NCI-H526 (cell line): Measurements from ENCODE around the gene LRRC56.

Experiments
- DNase-seq, 2 experiments: peaks; one replicate each; lab custom pipeline; 2025; lab: John Stamatoyannopoulos, UW

Gene LRRC56

DNA sequence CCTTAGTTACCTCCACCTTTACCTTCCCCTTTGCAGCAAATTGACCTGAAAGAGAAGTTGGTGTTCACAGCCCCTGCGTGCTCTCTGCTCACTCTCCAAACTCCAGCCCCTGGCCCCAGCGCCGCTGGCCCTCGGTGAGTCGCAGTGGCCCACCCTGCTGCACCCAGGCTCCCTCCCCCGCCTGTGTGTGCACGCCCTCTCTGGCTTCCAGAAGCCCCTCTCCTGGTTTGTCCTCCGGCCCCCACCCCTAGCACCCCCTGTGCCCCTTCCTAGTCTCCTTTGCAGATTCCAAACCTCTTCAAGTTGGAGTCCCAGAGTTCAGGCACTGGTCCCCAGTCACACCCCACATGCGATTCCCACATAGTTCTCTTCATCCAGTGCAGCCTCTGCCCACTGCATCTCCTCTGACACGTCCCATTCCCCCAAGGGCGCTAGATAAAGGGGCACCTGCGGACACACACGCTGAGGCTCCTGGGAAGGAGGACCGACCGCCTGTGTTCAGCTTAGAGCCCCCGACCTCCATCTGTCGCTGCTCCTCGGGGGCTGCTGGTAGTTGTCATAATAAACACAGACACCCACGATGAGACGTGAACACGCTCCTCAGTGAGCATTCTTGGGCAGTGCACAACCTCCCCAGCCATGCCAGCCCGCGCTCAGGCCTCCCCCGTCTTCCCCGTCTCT is 37.4 kb downstream of the LRRC56 start:
- peak in 1 of 2 experiments; percentile 63 for DNase-seq

DNA sequence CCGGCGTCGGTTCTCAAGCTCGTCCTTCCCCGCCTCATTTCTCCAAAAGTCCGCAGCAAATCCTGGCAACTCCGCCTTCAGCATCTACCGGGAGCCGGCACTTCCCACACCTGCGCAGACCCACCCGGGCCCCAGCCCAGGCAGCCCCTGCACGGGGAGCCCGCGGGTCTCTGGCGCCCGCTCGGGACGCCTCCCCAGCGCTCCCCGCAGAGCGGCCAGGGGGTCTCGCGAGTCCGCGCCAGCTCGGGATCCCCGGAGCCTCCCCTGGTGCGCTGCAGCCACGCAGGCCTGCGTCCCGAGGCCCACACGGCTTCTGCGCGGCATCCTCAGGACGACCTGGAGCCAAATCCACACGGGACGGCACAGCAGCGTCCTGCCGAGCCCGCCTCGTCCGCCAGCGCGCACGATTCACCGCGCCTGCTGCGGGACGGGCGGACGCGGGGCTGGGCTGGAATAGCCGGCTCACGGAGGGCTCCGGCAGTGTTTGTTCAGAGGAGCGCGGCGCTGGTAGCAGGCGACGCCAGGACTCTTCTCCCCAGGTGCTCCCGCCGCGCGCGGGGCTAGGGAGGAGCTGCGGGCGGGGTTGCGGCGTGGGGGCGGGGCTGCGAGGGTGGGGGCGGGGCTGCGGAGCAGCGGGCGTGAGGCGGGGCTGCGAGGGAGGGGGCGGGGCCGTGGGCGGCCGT is 38.1 kb downstream of the LRRC56 start:
- peak; percentile 66 to 96 for DNase-seq

DNA sequence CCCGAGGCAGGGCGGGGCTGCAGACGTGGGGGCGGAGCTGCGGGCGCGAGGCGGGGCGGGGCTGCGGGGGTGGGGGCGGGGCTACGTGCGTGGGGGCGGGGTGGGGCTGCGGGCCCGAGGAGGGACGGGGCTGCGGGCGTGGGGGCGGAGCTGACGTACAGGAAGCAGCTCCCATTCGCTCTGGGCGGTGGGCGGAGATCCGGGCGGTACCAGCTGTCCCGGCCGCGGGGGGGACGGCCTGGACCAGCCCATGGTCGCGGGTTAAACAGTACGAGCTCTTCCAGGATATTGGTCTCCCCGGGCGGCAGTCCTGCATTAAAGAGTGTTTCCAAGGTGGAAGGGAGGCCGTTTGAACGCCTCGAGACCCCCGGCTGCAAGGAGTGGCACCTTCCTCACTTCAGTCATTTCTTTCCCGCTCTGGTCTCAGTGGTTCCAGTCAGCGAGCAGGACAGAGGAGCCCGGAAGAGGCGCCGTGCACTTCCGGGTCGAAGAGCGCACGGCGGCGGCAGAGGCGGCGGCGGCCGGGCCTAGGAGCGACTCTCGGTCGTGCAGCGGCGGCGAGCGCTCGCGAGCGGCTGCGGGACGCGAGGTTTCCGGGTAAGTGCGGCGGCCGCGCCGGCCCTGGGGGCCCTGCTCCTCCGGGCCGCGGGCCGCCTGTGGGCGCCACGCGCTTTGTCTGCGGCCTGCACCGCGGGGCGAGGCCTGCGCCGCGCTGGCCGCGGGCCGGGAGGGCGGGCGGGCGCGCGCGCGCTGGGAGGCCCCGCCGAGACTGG is 38.9 kb downstream of the LRRC56 start, which contains the start of gene PHRF1:
TSS of gene PHRF1 (plus strand) at position 475 of the 773 bp plus-strand sequence. CDS start 5,043 bp downstream, outside the sequence.
- DNase-seq, result peak; percentile 90 to 97

DNA sequence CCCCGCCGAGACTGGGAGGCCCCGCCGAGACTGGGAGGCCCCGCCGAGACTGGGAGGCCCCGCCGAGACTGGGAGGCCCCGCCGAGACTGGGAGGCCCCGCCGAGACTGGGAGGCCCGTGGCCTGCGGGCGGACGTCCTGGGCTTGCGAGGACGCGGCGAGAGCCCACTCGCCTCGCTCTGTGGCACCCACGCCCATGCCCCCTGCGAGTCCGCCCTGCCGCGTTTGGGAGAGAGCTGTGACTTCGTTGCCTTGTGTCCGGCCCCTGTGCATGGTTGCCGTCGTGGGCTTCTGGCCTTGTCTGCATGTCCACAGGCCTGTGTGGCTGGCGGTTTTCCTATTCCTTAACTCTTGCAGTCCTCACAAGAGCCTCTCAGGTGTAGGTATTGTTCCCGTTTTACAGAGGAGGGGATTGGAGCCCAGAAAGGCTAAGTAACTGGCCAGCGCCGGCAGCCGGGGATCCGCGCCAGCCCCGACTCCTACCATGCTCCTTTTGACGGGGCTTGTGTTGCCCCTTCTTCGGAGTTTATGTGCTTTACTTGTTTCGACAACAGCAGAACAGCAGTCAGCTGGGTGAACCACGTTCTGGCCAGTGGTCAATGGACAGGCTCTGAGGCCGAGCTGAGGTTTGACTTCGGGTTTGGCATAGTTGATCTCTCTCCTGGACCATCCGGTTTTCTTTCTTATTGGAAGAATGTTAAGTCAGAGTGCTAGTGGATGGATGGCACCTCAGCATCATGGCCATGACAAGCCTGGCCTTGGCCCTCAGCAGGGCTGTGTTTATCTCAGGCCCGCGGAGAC is 39.7 kb downstream of the LRRC56 start:
- DNase-seq, result no peak

DNA sequence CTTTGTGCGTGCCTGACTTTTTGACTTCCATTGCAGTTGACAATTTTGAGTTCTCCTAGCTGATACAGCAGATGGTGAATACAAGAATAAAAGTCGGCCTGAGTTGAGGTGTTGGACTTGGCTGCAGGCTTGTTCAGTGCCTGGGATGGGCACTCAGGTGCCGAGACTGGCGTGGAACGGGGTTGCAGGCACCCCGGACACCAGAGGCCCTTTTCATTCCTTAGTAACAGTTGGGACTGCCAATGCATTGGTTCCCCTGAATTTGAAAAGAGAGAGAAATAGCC is 40.2 kb downstream of the LRRC56 start:
- no peak for DNase-seq

DNA sequence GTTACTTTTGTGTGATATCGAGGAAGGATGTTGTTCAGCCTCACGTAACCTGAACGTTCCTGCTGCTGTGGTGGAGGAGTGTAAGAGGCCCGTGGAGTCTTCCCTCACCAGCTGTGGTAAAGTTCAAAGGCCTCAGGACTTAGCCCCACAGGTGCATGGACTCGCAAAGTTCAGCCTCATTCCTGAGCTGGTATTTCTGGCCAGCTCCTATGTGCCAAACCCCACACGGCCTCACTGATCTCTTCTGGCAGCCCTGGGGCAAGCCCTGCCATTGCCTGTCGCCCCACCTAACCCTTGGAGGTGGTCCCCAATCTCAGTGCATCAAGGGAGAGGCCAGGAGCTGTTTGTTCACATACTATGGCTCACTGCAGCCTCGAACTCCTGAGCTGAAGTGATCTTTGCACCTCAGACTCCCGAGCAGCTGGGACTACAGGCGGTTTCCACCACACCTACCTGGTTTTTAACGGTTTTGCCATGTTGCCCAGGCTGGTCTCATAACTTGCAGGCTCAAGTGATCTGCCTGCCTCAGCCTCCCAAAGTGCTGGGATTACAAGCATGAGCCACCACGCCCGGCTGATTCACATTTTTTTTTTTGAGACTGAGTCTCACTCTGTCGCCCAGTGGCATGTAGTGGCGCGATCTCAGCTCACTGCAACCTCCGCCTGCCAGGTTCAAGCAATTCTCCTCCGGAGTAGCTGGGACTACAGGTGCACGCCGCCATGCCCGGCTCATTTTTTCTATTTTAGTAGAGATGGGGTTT is 41.1 kb downstream of the LRRC56 start:
- no peak for DNase-seq

DNA sequence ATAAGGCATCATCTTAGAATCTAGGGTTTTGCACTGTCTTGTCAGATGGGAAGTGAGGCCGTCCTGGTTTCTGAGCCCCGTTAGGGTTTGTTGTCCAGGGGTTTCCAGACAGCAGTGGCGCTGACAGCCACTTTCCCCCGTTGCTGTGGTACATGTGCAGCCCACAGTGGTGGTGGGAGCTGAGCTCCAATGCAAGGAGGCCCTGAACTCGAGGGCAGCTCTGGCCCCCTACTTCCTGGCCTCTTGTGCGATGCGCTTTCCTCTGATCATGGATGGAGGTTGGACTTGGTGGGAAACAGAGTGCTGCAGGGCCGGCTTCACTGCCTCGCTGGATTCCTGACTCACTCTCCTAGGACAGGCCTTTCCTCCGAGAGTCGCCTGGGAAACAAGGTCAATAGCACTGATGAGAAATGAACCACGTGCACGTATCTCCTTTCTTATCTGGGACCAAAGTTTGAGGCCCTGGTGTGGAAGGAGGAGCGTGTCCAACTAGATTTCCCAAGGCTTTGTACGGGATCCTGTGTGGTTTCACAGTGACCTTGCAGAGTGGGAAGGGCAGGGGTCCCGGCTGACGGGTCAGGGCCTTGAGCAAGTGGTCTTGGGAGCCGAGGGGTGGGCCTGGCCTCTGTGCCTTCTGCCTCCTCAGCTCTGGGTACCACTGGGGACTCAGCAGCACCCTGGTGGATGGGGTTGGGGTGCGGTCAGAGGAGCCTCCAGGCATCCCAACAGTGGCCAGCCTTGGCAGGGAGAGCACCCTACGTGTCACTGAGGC is 42.7 kb downstream of the LRRC56 start:
- DNase-seq, result no peak

DNA sequence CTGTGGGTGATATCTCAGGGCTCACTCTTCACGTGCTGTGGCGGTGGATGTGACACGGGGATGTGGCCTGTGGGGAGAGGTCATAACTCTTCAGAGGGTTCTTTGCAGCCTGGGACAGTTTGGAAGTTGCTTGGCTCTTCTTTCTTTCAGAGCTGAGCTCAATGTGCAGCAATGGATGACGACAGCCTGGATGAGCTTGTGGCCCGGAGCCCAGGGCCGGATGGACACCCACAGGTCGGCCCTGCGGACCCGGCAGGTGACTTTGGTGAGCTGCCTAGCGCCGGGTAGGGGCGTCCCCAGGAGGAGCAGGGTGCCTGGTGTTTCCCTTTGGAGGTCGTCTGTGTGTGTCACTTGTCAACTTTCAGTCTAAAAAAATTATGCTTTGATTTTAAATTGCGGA is 44.0 kb downstream of the LRRC56 start:
- no peak for DNase-seq

DNA sequence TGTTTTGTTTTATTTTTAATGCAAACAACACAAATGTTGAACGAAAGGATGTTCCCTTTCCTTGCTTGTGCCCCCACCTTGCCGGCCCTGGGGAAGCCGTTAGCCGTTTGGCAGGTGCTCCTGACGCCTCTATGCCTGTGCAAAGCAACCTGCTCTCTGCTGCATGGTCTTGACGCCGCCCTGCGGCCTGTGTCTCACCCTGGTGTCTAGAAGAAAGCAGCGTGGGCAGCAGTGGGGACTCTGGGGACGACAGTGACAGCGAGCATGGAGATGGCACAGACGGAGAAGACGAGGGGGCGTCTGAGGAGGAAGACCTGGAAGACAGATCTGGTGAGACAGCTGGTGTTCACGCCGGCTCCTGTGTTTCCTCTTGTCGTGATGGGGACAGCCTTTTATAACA is 44.4 kb downstream of the LRRC56 start:
- no peak for DNase-seq

DNA sequence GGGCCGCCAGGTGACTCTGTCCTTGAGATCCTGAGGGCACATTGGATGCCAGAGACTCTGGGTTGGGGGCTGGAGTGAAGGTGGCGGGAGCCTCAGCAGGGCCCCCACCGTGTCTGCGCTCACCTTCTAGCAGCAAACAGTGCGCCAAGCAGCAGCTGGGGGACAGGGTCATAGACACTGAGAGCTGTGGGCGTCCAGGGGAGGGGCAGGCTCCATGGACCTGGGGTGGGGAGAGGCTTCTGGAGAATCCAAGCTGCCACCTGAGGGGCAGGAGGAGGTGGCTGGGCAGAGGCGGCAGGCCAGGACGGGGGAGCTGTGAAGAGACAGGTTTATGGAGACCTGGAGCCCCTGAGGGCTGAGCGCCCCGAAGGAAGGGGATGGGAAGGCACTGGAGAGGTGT is 47.0 kb downstream of the LRRC56 start:
- no peak for DNase-seq

DNA sequence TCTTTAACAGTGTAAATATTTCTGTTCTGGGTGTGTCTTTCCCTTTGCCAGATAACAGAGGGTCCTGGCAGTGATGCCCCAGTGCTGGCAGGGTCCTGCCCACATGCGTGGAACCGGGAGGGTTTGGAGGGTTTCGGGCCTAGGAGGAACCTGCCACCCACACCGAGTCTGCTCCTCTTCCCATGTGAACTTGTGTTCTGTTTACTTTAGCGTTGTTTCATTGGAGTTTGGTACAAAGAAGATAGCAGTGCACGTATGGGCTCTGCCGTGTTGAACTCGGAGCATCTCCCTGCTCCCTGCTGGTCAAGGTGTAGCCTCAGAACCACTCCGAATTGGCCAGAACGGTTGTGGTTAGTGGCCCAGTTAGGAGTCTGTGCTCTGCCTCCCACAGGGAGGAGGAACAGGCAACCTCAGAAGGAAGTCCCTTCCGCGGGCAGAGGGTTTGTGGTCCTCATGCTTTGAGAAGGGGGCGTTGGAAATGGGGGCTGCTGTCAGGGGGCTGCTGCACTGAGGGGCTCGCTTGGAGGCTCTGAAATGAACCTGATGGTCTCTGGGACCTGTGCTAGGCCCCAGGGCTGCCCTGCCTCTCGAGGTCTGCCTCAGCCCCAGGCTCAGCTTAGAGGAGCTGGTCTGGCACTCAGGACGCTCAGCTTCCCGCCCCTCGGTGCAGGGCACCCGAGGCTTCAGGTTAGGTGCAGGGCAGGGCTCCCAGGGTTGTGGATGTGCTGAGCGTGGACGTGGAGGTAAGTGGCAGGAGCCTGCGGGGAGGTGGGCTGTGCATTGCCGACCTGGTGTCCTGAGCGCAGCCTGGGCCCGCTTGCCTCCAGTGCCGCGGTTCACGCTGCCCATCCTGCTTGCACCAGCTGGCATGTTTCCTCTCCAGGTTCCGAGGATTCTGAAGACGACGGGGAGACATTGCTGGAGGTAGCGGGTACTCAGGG is 49.3 kb downstream of the LRRC56 start:
- no peak for DNase-seq

DNA sequence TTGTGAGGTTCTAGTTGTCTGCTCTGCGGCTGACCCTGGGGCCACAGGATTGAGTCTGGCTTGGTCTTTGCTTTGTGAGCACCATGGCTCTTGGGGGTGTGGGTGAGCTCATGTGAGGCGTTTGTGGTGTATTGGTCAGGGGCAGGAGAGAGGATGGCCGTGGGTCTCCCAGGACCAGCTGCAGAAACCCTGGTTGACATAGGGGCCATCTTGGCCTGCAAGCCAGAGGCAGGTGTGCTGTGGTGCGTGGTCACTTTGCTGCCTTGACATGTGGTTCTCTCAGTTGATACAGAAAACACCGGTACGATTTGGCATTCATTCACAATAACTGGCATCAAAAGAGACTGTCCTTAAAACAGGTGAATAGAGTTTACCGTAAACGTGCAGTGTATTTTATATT is 50.2 kb downstream of the LRRC56 start:
- no peak for DNase-seq

DNA sequence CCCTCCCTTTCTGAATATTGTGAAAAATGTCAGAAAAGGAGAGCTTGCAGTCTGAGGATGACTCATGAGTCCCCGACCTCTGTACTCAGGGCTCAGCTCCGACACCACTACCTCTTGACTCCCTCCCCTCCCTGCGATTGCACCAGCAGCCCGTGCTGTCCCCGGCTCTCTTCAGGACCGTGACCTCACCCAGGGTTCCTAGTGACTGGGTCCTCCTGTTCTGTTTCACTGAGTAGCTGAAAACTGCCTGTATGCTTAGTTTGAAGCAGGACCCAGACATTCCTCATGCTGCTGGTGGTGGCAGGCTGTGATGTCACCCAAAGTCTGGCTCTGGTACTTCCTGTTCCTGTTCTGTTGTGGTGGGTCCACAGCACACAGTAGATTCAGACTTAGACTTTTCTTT is 50.7 kb downstream of the LRRC56 start:
- no peak for DNase-seq

DNA sequence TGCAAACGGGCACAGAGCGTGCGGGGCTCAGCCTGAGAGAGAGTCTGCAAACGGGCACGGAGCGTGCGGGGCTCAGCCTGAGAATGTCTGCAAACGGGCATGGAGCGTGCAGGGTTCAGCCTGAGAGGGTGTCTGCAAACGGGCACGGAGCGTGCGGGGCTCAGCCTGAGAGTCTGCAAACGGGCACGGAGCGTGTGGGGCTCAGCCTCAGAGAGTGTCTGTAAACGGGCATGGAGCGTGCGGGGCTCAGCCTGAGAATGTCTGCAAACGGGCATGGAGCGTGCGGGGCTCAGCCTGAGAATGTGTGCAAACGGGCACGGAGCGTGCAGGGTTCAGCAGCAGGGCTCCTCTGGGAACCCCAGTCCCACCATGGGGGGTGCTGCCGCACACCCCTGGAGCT is 52.5 kb downstream of the LRRC56 start:
- no peak for DNase-seq

DNA sequence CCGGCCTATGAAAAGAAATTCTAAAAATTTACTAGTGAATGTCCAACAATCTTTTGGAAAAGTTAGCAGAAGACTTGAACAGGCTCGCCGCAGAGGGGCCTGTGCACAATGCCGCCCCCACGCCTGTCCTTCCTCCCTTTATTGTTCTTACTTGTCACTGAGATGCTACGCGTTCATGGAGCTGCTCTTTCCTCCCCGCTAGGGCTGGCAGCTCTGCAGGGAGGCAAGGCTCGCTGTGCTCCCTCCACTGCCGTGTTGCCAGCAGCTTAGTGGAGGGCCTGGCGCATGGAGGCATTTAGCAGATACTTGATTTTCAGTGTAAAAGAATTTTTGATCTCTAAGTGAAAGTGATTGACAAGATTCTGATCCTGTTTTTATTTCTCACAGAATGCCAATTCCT is 53.7 kb downstream of the LRRC56 start:
- no peak for DNase-seq

DNA sequence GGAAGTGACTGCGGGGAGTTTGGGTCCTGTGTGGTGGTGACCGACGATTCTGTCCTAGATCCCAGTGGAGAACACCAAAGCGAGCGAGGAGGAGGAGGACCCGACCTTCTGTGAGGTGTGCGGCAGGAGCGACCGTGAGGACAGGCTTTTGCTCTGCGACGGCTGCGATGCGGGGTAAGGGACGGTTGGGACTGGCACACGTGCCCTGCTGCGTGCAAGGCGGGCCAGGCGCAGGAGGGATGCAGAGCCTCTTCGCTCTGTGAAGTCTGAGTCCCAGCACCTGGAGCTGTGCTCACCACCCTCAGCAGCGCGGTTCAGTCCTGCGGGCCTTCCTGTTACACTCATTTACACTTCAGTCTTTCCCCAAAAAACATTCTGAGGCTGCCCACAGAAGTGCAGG is 55.2 kb downstream of the LRRC56 start:
- DNase-seq, result no peak

DNA sequence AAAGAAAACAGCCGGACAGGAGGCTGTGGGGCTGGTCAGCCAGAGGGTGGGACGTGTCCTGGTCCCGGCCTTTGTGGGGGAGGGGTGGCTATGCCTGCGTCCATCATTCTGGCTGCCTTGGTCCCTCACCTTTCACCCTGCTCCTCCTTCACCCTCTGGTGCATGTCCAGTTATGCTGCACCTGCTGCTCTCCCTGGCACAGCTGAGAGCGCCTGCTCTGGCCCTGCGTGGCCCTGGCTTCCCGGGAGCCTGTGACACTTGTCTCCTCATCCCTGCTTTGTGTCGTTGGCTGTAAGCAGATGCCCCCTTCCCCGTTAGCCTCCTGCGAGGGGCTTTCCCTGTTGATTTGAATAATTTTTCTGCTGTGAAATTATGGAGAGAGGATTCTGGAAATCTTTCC is 55.6 kb downstream of the LRRC56 start:
- no peak for DNase-seq

DNA sequence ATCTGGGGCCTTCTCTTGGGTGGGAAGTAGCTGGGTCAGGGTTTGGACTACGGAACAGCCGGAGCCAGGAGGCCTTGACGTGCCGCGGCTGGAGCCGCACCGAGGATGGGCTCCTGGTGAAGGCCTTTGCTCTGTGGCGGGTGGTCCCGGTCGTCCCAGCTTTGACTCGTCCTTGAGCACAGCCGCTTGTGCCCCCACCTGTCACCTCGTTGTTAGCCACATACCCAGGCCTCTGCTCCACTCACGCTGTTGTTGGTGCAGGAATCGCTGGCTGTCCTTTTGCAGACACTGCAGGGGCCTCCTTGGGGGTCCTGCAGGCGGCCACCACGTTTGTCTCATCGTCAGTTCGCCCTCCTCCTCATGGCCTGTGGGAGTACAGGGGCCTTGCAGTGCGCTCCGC is 56.0 kb downstream of the LRRC56 start:
- no peak for DNase-seq

DNA sequence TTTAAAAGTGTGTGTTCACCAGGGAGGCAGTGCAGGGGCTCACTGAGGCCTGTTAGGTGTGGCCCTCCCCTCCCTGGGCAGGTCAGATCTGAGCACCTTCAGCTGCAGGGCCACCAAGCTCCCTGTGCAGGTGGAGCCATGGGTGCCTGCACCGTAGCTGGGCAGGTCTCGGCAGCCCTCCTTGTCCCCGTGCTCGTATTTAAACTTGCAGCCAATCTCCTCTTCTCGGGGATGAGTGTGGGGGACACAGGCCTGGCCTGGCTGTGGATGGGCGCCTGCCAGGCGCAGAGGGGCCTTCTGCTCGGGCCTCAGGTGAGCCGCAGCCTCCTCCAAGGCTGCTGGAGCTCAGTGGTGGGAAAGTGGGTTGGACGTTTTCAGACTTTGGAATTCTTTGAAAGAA is 58.1 kb downstream of the LRRC56 start:
- DNase-seq, result no peak

DNA sequence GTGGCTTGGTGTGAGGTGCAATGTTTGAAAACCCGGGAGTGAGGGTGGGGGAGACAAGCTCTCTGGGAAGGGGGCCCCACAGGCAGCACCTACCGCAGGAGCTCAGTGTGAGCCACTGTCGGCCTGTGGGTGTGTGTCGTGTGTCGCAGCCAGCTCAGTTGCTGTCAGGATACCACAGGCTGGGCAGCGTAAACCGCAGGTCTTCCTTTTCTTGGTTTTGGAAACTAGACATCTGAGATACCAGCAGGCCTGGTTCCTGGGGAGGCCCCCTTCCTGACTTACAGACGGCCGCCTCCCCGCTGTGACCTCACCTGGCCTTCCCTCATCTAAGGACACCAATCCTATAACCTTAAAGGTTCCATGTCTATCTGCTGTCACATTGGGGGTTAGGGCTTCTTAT is 59.0 kb downstream of the LRRC56 start:
- no peak for DNase-seq
